Stimulated activated CD8-positive, alpha-beta memory T cell treated with anti-CD3 and anti-CD28 coated beads, Interleukin-12 subunit alpha, Interleukin-12 subunit beta, amount 100 ng/mL, for 1 hour (primary cell): ENCODE data around the gene PTPRO.

Experiments used
- DNase-seq: peaks from one replicate; pipeline ENCODE4 v3.0.0-alpha.2; 2020; ENCODE audit warnings: low read depth

The PTPRO gene

GRCh38 chr12:15350643-15351042 lies 28.3 kb downstream of the PTPRO start:
- DNase-seq: no peak

GRCh38 chr12:15355766-15356165 lies 33.5 kb downstream of the PTPRO start:
- DNase-seq: no peak

DNA sequence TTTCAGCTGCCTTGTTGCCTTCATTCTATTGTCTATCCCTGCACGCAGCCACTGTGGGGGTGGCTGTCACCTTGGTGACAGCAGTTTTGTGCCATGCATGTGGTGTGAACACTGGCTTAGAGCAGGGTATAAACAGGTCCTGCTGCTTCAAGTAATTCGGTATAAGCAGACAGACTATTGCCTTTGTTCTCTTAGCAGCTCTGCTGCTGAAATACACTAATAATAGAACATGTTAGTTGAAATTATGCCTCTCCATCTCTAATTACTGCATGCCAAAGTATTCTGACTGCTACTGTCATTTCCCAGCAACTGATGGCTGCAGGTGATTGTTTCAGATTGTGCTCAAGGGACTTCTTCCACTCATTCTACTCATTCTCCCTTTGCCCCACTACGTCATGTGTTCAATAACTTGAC lies 34.6 kb downstream of the PTPRO start:
- DNase-seq: no peak

DNA sequence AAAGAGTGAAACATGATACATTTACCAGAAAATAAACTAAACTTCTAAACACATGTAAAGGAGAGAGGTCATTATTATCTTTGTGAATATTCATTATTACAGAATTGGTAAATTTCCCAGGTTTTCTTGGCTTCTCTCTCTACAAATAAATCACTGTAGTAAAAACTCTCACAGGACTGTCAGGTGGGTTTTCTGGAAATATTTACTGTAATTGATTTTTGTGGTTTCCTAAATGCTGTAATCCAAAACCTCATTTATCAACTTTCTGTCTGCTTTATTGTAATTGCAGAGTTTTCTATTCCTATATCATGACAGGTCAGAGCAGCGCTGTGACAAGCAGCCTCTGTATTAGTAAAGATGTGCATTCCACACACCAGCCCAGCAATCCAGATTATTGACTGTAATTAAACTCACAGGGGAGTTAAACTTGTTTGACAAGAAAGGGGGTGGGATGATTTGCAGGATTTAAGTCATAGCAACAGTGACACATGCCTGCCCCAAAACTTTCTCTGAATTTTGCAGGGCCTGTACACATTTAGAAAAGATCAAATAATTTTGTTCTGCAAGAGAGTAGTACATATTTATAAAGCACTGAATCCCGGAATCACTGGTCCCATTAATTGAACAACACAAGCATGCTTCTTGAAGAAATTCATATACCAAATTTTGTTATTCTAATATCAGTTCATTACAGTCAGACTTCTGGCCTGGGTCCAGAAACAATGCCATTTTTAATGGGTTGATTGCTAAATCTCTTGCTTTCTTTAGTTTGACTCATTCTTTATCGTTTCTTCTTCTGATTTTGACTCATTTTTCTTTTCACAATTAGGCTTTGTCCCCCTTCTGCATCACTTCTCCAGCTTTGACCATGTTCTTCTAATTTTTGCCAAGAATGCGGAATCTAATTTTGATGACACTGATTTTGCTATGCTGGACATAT lies 42.2 kb downstream of the PTPRO start:
- no peak for DNase-seq

GRCh38 chr12:15368812-15369211 lies 46.5 kb downstream of the PTPRO start:
- DNase-seq: no peak

GRCh38 chr12:15372352-15372751 lies 50.0 kb downstream of the PTPRO start:
- DNase-seq: no peak

DNA sequence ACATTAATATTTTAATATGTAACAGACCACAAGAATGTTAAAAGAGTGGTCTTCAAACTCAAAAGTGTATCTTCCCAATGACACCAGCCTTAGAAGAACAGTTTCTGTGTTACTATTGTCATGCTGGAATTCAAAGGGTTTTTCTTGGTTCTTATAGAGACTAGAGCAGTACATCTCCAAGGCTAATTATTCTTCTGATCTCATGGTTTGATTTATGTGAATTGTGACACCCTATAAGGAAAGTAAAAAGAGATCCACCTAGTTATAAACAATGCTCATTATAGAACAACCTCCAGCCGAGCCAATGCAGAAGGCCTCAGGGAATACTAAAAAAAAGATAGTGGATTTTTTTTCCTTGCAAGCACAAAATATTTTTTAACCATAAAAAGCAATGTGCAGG lies 65.5 kb downstream of the PTPRO start:
- DNase-seq: no peak

GRCh38 chr12:15389561-15389960 lies 67.3 kb downstream of the PTPRO start:
- DNase-seq: no peak

DNA sequence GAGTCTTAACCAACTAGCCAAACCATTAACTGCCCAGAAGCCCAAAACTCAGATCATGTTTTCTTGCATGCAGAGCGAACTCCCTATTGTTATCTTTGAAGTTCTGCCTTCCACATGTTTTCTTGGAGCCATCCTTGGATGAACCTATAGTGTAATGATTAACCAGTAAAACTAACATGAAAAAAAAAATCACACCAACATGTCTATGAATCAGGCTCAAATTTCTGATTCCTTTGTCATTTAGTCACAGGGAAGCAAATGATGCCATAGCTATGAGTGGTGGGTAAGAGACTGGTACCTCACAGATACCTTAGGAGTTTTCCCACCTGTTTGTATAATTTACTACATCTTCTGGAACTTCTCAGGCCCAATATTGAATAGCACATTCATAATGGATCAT lies 70.7 kb downstream of the PTPRO start:
- DNase-seq: no peak

DNA sequence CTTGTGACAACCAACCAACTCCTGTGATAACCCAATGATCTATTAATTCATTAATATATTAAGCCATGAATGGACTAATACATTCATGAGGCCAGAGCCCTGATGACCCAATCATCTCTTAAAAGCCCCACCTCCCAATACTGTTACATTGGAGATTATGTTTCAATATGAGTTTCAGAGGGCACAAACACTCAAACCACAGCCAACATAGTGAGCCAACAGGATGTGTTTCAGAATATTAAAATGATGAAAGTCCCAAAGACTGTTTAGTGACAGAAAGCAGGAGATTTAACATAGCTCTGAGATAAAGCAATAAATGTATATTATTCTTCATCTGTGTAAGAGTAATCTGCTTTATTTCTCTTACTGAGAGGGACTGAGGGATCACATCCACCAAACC lies 71.7 kb downstream of the PTPRO start:
- no peak for DNase-seq

- no peak for DNase-seq
These were observed 82.2 kb downstream of the PTPRO start for GRCh38 chr12:15404485-15404884.

- no peak for DNase-seq
These were observed 83.3 kb downstream of the PTPRO start for GRCh38 chr12:15405606-15406005.

DNA sequence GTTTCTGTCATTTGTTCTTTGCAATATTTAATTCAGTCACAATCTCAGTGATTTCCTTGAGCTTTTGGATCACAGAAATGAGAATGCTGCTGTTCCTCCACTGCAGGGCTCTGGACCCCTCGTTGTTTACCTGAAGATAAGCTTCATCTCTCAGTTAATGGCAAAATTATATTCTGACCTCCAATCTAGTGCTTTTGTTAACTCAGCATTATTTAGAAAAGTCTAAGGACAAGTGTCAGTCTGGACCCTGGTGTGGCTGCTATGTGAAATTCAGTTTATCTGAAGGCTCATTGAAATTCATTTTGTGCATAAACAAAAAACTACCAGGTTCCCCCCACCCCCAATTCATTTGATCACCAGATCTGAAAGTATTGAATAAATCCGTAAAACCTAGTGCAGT lies 84.7 kb downstream of the PTPRO start:
- no peak for DNase-seq

GRCh38 chr12:15411842-15412241 lies 89.5 kb downstream of the PTPRO start:
- DNase-seq: no peak

GRCh38 chr12:15417691-15418090 lies 95.4 kb downstream of the PTPRO start:
- no peak for DNase-seq

- no peak for DNase-seq
These were observed 101.3 kb downstream of the PTPRO start for GRCh38 chr12:15423629-15424028.

- DNase-seq: no peak
These were observed 105.6 kb downstream of the PTPRO start for GRCh38 chr12:15427913-15428312.

DNA sequence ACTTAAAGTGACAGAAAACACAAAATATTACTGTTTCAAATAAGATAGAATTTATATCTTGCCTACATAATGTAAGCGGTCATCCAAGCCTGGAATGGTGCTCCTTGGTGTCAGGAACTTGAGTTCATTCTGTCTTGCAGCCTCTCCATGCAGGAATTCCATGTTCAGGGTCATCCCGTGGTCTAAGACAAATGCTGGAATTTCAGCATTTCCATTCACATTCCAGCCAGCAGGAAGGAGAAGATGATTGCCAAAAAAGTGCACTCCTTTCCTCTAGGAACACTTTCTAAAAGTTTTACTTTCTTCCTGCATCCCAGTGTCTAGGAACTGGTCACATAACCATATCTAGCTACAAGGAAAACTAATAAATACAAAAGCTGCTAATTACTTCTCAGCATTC lies 106.3 kb downstream of the PTPRO start:
- DNase-seq: no peak

- DNase-seq: no peak
These were observed 107.0 kb downstream of the PTPRO start for GRCh38 chr12:15429262-15429661.

DNA sequence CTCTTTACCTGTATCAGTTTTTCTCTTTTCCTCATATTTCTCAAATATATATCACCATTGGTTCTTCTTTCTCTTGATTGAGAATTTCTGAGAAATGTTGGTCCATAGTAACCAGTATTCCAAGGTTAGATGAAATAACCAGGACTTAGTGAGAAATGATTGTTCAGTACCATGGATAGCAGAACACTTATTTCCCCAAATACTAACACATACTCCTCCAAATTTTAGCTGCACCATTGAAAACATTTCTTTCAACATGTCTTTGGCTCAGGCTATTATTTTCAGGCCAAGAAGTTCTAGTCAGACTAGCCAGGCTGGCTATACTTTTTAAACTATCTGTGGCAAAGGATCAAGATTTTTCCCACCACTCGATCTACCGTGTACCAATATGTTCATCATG lies 113.3 kb downstream of the PTPRO start:
- no peak for DNase-seq

DNA sequence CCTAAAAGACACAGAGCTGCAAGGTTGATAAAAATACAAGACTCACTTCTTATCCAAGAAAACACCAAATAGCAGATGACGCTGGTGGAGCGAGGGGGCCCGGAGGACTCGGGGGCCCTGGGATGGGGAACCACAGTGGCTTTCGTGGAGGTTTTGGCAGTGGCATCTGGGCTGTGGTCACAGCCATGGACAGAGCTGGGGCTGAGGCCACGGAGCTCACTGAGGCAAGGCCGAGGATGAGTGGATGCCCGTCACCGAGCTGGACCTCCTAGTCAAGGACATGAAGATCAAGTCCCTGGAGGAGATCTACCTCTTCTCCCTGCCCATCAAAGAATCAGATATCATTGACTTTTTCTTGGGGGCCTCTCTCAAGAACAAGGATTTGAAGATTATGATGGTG lies 117.2 kb downstream of the PTPRO start:
- no peak for DNase-seq

- no peak for DNase-seq
These were observed 120.7 kb downstream of the PTPRO start for GRCh38 chr12:15443050-15443449.

DNA sequence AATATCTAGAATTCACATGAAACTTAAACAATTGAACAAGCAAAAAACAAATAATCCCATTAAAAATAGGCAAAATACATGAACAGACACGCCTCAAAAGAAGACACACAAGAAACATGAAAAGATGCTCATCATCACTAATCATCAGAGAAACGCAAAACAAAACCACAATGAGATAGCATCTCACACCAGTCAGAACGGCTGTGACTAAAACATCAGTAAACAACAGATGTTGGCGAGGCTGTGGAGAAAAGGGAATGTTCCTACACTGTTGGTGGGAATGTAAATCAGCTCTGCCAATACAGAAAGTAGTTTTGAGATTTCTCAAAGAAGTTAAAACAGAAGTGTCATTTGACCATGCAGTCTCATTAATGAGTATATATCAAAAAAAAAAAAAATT lies 121.3 kb downstream of the PTPRO start:
- no peak for DNase-seq

- no peak for DNase-seq
These were observed 122.2 kb downstream of the PTPRO start for GRCh38 chr12:15444523-15444922.
